ENCODE data around the gene OXSM. TPM values are rescaled to one million over a fixed set of nuclear protein-coding genes. Genes with fewer than 3 reads are reported as not detected.

The OXSM gene
- total RNA-seq, 4 donors from 2014 or later, result 7.2 to 192 (median 14.0) TPM

DNA sequence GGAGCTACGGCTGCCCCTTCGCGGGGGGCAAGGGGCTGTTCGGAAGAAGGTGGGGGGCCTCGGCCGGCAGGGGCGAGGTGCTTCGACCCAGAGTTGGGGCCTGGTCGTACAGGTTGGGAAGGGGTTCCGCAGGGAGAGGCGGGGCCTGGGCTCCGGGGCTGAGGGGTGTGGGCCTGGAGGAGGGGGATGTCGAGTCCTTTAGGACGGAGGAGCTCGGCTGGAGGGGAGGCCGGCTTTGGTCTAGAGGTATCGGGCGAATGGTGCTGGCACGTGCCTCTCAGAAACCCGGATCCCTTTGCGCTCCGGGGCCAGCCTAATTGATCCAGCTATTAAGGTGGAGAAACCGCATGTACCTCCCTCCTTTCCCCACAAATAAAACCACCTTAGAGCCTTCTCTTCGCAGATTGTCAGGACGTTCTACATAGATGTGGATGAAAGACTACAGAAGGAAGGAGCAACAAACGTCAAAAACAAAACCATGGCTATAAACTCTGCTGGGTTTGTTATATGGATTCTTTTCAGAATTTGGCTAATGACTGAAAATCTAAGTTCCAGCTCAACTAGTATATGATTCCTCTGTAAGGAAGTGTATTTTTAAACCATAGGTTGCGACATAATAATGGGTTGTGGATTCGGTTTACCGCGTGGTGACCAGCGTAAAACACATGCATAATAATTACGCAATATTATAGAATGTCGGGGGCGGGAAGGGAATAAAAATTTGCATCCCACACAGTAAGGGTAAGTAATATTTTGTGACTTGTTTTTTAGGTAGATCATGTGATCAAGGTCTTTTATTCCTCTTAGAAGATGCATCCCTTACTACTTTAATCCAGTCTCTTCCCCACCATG lies 6.0 kb upstream of the OXSM start:
- DNase-seq, result peak in 1 of 3 donors; percentile 53
- Histone ChIP-seq H3K4me3 (peak overlapping the region; percentile 78 to 96 (median 95)), H3K4me1 (peaks cover 0 to 10% (median 9%) of the 10 kb centered on the region in 4 donors), H3K36me3 (no peaks in the 10 kb centered on the region), H3K27ac (peak overlapping the region; percentile 89 to 99 (median 92)), H3K9me3 (no peaks in the 10 kb centered on the region), H3K27me3 (no peaks in the 10 kb centered on the region)
- TF ChIP-seq, protein P1, sequence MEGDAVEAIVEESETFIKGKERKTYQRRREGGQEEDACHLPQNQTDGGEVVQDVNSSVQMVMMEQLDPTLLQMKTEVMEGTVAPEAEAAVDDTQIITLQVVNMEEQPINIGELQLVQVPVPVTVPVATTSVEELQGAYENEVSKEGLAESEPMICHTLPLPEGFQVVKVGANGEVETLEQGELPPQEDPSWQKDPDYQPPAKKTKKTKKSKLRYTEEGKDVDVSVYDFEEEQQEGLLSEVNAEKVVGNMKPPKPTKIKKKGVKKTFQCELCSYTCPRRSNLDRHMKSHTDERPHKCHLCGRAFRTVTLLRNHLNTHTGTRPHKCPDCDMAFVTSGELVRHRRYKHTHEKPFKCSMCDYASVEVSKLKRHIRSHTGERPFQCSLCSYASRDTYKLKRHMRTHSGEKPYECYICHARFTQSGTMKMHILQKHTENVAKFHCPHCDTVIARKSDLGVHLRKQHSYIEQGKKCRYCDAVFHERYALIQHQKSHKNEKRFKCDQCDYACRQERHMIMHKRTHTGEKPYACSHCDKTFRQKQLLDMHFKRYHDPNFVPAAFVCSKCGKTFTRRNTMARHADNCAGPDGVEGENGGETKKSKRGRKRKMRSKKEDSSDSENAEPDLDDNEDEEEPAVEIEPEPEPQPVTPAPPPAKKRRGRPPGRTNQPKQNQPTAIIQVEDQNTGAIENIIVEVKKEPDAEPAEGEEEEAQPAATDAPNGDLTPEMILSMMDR (IDR thresholded peaks at IDR 0.05), result no peak
- no peak for TF ChIP-seq POLR2A (IDR thresholded peaks at IDR 0.05)

DNA sequence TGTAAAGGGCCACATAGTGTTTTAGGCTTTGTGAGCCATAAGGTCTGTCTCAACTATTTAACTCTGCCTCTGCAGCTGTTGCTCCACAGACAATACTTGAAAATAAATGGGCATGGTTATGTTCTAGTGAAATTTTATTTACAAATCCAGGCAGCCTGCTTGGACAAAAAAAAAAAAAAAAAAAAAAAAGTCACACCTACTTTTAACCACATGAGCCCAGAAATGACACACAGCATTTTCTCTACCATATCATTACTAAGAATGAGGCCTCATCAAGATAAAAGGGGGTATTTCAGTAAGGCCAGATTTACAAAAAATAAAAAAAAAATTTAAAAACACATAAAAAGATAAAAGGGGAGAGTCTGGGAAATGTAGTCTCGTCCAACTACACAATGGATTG lies 4.9 kb upstream of the OXSM start:
- no peak for TF ChIP-seq POLR2A (IDR thresholded peaks at IDR 0.05)
- TF ChIP-seq, protein P1 (IDR thresholded peaks at IDR 0.05), result no peak
- Histone ChIP-seq H3K9me3 (no peaks in the 10 kb centered on the region), H3K27me3 (no peaks in the 10 kb centered on the region), H3K4me1 (peaks cover 0 to 10% (median 9%) of the 10 kb centered on the region in 4 donors), H3K4me3 (no peak overlapping the region), H3K27ac (no peak overlapping the region), H3K36me3 (no peaks in the 10 kb centered on the region)
- no peak for DNase-seq

DNA sequence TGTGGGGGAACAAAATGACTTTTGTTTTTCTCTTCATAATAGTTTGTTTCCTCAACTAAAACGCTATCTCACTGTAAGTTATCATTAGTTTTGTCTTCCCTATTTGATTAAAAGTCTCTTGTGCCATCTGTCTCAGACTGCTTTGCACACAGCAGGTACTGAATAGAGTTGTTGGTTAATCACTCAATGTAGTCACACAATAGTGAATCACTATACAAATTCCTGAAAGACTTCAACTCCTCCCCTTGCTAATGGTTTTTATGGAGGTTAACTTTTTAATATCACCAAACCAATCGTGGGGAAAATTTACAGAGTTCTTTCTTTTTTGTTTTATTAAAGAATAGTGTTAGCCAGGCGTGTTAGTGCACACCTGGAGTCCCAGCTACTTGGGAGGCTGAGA lies 4.1 kb upstream of the OXSM start:
- peaks cover 0 to 15% (median 9%) of the 10 kb centered on the region in 4 donors for H3K4me1 ChIP-seq

DNA sequence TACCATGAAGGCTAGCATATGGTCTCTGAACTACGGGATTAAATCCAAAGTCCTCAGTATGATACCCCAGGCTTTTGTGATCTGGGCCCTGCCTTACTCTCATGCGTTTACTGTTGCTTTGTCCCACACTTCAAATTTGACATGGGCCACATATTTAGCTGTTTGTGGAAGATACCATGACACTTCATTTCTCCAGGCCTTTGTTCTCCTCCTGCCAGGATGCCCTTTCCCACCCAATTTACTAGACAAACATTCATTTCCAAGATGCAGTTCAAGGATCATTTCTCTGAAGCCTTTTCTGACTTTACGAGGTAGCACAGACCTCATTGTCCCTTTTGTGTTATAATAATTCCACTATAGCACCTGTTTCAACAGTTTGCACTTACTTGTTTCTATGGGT lies 2.2 kb upstream of the OXSM start:
- no peak for DNase-seq
- Histone ChIP-seq H3K4me3 (no peak overlapping the region), H3K4me1 (peaks cover 0 to 11% (median 1%) of the 10 kb centered on the region in 4 donors), H3K27ac (no peak overlapping the region), H3K9me3 (no peaks in the 10 kb centered on the region), H3K27me3 (no peaks in the 10 kb centered on the region), H3K36me3 (no peaks in the 10 kb centered on the region)
- no peak for TF ChIP-seq POLR2A (IDR thresholded peaks at IDR 0.05)
- TF ChIP-seq, protein P1 (IDR thresholded peaks at IDR 0.05), result no peak

More for the DNA sequence above, 4.1 kb upstream of the OXSM start:
- H3K9me3 ChIP-seq, result no peaks in the 10 kb centered on the region
- no peak for DNase-seq
- no peaks in the 10 kb centered on the region for H3K27me3 ChIP-seq
- TF ChIP-seq, protein P1 (IDR thresholded peaks at IDR 0.05), result no peak
- TF ChIP-seq POLR2A (IDR thresholded peaks at IDR 0.05), result no peak
- no peak overlapping the region for H3K4me3 ChIP-seq
- H3K27ac ChIP-seq, result no peak overlapping the region
- H3K36me3 ChIP-seq, result no peaks in the 10 kb centered on the region

DNA sequence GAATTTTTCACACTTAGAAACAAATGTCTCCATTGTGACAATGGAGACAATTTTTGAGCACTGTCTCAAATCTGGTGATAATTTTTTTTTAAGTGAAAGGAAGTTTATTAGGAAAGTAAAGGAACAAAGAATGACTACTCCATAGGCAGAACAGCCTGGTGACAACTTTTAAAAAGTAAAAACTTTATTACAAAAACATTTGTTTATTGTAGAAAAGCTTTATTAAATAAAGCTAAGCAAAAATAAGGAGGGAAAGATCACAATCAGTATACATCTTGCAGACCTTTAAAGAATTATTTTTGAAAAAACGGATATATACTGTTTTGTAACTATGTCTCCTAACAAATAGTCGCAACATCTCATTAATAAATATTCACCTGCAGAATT lies 688 bp upstream of the OXSM start:
- DNase-seq, result no peak
- H3K4me1 ChIP-seq, result peaks cover 0 to 11% (median 0%) of the 10 kb centered on the region in 4 donors
- no peaks in the 10 kb centered on the region for H3K27me3 ChIP-seq
- H3K27ac ChIP-seq, result peak overlapping the region; percentile 77 to 83 (median 80)
- H3K9me3 ChIP-seq, result no peaks in the 10 kb centered on the region
- TF ChIP-seq, protein P1 (IDR thresholded peaks at IDR 0.05), result no peak
- no peak for TF ChIP-seq POLR2A (IDR thresholded peaks at IDR 0.05)
- no peaks in the 10 kb centered on the region for H3K36me3 ChIP-seq
- H3K4me3 ChIP-seq, result peak overlapping the region; percentile 49 to 78 (median 52)
